ENCODE data around the gene ESR1.
"Not testable (repeated sequence)": the region's sequence is repeated elsewhere in the genome, so short reads cannot be mapped to it uniquely, and the experiment has no call there.

ESR1 gene

DNA sequence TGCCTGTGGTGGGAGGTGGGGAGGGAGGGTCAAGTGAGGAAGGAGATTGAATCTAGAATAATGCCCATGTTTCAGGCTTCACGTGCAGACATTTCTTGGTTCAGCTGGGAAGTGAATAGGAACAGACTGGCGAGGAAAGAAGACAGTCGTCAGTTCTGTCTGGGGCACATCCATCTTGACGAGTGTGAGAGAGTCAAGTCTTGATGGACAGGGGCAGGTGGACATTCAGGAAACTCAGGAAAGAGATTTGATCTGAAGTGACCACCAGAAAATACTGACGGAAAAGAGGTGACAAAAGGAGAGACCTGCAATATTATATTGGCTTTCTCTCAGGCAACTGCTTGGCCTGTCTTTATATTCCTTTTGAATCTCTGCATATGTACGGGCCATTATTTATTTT is 68.6 kb downstream of the ESR1 start:
- no peak for DNase-seq (ENCODE audit: low read depth, low spot score)
- H3K4me3 ChIP-seq (ENCODE audit: low read length) = no peak overlapping the region

DNA sequence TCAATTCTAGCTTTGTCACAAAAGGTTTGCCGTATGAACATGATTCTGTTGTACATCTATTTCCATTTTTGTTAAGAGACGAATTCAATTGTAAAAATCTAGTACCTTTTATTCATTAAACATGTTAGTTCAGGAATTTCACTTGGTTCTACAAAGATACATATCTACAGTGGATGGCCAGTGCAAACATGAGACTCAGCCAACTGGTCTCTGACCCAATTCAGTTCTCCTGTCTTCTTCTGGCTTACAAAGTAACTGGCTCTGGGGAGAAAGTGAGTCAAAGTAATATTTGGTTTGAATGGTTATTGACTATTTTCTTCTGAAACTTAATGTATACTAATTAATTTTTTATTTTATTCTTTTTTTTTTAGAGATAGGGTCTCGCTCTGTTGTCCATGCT is 70.0 kb downstream of the ESR1 start:
- H3K4me3 ChIP-seq (ENCODE audit: low read length) = no peak overlapping the region
- no peak for DNase-seq (ENCODE audit: low read depth, low spot score)

DNA sequence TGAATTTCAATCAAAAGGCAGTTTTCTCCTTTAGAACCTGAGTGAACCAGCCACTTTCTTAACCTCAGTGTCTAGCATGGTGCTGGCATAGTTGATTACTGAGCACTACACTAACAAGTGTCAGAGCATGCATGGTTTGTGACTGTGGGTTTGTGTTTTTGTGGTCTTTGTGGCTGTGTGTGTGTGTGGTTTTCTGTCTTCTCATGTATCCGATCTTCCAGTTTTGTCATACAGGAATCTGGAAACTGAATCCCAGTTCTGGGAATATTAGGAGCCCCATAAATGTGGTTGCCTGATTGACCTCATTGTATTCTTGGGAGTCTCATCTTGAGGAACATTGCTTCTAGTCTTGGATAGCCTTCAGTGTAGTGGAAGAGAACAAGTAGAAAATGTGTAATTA is 73.7 kb downstream of the ESR1 start:
- no peak for DNase-seq (ENCODE audit: low read depth, low spot score)
- no peak overlapping the region for H3K4me3 ChIP-seq (ENCODE audit: low read length)

DNA sequence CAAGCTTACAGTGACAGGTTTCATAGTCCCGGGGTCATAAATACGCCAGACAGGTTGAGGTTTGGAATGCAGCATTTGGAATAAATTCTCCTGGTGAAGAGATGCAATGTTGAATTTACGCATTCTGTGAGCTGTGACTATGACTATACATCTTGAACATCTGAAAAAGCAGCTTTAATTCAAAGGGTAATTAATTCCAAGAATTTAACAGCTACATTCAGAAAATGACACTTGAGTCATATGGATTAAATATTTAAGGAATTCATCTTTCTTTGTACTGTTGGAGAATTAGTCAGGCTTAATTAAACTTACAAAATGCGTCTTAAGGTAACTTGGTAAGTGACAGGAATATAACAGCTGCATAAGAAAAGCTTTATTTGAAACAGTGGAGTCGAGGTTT is 74.7 kb downstream of the ESR1 start:
- no peak overlapping the region for H3K4me3 ChIP-seq (ENCODE audit: low read length)
- no peak for DNase-seq (ENCODE audit: low read depth, low spot score)

DNA sequence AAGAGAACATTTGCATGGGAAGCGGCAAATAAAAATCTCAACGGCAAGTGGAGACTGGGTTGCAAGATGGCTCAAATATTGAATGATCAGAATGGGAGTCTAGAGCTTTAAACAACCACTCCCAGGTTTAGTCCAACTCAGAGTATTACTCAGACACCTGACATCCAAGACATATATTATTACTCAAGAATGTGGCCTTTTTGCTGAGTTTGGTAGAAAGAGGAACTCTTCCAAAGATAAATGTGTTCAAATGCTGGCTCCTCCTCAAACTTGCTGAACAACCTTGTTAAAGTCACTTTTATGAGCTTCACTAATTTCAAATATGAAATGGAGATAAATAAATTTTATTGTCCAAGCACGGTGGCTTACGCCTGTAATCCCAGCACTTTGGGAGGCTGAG is 77.8 kb downstream of the ESR1 start:
- no peak overlapping the region for H3K4me3 ChIP-seq (ENCODE audit: low read length)
- no peak for DNase-seq (ENCODE audit: low read depth, low spot score)

DNA sequence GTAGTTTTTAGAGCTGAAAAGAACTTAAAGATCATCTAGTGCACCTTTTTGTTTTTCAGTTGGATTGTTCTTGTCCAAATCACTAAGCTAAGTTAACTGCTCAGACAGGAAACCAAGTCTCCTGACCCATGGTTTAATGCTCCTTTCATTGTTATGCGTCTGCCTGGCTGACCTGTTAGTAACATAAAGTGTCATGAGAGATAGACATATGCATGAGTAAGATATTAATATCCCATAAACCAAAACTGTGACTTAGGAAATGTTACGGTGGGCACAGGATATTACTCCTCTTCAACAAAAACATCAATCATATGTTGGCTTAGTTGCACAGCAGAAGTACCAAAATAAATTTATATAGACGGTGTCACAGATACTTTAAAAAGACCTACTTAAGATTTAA is 84.0 kb downstream of the ESR1 start:
- H3K4me3 ChIP-seq (ENCODE audit: low read length) = no peak overlapping the region
- no peak for DNase-seq (ENCODE audit: low read depth, low spot score)

DNA sequence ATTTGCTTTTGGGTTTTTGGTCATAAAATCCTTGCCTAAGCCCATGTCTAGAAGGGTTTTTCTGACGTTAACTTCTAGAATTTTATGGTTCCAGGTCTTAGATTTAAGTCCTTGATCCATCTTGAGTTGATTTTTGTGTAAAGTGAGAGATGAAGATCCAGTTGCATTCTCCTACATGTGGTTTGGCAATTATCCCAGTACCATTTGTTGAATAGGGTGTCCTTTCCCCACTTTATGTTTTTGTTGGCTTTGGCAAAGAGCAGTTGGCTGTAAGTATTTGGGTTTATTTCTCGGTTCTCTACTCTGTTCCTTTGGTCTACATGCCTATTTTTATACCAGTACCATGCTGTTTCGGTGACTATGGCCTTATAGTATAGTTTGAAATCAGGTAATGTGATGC is 86.9 kb downstream of the ESR1 start:
- H3K4me3 ChIP-seq (ENCODE audit: low read length); DNase-seq (ENCODE audit: low read depth, low spot score): not testable (repeated sequence)

DNA sequence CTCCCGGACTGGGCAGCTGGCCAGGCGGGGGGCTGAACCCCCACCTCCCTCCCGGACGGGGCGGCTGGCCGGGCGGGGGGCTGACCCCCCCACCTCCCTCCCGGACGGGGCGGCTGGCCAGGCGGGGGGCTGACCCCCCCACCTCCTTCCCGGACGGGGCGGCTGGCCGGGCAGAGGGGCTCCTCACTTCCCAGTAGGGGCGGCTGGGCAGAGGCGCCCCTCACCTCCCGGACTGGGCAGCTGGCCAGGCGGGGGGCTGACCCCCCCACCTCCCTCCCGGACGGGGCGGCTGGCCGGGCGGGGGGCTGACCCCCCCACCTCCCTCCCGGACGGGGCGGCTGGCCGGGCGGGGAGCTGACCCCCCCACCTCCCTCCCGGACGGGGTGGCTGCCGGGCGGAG is 91.7 kb downstream of the ESR1 start:
- H3K4me3 ChIP-seq (ENCODE audit: low read length); DNase-seq (ENCODE audit: low read depth, low spot score): not testable (repeated sequence)

DNA sequence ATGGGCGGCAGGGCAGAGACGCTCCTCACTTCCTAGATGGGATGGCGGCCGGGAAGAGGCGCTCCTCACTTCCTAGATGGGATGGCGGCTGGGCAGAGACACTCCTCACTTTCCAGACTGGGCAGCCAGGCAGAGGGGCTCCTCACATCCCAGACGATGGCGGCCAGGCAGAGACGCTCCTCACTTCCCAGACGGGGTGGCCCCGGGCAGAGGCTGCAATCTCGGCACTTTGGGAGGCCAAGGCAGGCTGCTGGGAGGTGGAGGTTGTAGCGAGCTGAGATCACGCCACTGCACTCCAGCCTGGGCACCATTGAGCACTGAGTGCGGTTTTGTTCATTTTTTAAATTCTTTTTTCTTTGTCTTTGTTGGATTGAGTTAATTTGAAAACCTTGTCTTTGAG is 92.3 kb downstream of the ESR1 start:
- not testable (repeated sequence) for DNase-seq (ENCODE audit: low read depth, low spot score); H3K4me3 ChIP-seq (ENCODE audit: low read length)

DNA sequence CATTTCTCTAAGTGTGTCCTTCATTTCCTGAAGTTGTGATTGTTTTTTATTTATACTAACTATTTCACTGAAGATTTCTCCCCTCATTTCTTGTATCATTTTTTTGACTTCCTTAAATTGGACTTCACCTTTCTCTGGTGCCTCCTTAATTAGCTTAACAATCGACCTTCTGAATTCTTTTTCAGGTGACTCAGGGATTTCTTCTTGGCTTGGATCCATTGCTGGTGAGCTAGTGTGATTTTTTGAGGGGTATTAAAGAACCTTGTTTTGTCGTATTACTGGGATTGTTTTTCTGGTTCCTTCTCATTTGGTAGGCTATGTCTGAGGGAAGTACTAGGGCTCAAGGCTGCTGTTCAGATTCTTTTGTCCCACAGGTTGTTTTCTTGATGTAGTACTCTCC is 92.8 kb downstream of the ESR1 start:
- H3K4me3 ChIP-seq (ENCODE audit: low read length) = no peak overlapping the region
- DNase-seq (ENCODE audit: low read depth, low spot score) = no peak

DNA sequence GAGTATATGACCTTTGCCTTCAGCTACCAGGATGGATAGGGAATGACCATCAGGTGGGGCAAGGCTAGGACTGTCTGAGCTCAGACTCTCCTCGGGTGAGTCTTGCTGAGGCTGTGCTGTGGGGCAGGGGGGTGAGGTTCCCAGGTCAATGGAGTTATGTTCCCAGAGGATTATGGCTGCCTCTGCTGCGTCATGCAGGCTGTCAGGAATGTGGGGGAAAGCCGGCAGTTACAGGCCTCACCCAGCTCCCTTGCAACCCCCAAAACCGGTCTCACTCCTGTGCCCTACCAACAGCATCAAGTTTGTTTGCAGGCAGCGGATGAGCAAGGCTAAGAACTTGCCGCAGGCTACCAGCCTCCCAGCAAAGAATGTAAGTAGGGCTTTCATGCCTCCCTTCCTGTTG is 93.5 kb downstream of the ESR1 start:
- H3K4me3 ChIP-seq (ENCODE audit: low read length) = no peak overlapping the region
- no peak for DNase-seq (ENCODE audit: low read depth, low spot score)

DNA sequence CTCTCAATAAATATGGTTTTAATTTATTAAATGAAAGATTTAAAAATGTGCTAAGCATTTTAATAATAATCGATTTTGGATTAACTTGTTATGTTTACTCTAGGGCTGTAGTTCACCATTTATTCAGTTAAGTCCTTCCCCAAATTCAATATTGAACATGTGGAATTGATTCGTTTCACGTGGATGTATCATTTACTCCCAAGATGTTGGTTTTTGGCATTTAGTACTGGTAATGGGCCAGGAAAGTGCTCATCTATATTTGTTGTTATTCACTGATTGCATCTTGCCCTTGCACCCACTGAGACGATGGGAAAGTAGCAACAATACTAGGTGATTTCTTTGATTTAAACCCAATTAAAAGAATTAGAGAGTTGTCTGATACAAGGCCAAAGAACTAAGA is 97.1 kb downstream of the ESR1 start:
- DNase-seq (ENCODE audit: low read depth, low spot score) = no peak
- H3K4me3 ChIP-seq (ENCODE audit: low read length) = no peak overlapping the region

DNA sequence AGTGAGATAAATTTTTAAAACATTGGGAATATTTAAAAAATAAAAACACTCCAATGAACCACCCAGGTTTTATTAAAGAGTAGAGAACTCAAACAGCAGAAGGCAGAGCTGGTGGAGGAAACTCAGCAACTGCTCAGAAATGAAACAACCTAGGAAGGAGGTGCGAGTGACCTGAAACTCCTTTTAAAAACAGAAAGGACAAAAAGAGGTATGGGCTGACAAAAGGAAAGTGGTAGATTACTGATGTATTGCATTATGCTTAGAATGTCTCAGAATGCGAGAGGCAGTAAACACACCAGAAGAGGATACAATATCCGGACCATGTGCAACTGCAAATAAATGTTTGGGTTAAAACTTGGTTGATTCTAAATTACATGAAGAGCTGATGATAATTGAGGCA is 97.6 kb downstream of the ESR1 start:
- H3K4me3 ChIP-seq (ENCODE audit: low read length) = no peak overlapping the region
- DNase-seq (ENCODE audit: low read depth, low spot score) = no peak

DNA sequence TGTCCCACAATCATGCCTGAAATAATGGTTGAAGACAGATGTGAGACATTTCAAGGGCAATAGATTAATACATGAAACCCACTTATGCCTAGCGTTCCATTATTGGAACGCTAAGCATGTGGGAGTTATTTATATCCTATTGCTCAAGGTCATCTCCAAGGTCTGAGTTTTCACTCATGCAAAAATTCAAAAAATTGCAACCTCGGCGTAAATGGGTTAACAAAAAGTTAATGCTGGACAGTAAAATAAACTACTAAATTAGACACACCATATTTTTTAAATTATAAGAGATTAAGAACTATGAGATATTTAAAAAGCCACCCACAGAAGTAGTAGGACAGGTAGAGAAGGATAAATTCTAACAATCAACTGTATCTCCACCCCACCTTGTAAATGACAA is 98.4 kb downstream of the ESR1 start:
- no peak overlapping the region for H3K4me3 ChIP-seq (ENCODE audit: low read length)
- DNase-seq (ENCODE audit: low read depth, low spot score) = no peak

DNA sequence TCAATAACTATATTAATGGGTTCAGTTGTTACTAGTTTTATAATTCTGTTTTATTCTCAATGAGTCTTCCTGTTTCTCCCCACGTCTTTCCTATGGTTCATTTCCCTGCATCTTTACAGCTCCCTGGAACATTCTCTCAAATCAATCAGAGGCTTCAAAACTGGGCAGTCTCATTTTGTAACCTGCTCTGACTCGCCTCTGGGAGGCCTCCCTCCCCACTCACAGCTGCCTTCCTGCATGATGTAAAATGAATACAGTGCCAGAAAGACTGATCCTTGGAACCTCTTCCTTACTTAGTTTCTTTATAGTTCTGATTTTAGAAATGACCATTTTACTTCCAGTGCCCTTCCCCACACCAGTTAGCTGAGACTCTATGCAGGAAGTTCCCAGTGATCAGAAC is 103.9 kb downstream of the ESR1 start:
- H3K4me3 ChIP-seq (ENCODE audit: low read length) = no peak overlapping the region

DNA sequence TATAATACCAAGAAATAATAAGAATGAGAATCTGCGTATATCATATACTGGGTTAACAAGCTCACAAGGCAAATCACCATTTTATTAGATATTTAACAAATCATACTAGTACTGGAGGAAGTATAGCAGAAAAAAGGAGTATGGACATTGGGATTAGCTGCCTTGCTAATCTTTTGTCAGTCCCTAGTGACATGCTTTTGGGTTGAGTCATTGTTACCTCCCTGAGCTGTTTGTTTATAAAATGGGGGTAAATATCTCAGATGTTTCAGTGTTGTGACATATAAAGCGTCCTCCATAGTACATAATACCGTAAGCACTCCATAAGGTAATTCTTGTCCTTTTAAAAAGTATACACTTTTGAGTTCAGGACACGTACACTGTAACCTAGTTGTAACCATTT is 107.0 kb downstream of the ESR1 start:
- no peak overlapping the region for H3K4me3 ChIP-seq (ENCODE audit: low read length)
- DNase-seq (ENCODE audit: low read depth, low spot score) = no peak

More for the DNA sequence above, 103.9 kb downstream of the ESR1 start:
- DNase-seq (ENCODE audit: low read depth, low spot score) = no peak

DNA sequence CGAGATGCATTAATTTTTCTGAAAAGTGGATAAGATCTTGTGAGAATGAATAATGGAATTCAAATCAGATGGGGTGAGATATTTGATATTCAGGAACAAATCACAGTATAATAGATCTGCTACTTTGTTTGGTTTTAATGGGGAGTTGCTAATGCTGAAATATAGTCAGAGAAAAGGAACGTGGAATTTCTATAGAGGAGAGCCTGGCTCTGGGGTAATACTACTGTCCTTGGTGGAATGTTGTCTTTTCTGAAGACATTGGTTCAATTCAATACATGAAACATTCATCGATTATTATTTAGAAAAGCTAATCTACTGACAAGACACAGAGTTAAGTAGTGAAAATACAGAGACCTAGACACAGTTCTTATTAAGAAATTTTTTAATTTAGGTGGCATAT is 108.6 kb downstream of the ESR1 start:
- no peak for DNase-seq (ENCODE audit: low read depth, low spot score)
- no peak overlapping the region for H3K4me3 ChIP-seq (ENCODE audit: low read length)

DNA sequence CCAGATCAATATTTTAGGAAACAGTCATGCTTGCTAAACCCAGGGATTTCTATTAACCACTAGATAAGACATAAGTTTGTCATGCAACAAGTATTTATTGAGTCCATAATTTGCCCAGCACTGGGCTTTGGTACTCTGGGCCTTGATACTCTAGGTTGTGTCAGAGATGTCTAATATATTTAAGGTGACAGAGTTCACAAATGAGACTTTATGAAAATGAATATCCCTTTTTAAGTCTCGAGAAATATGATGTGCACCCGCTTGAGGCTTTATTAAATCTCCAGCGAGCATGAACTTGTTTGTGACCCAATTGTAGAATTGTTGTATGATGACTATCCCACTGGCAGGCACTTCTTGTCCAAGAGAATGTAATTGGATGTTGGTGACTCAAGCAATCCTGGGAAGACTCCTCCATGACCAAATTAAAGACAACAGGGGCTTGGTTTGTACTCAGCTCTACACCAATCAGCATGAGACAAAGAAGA is 109.2 kb downstream of the ESR1 start:
- DNase-seq (ENCODE audit: low read depth, low spot score) = no peak
- H3K4me3 ChIP-seq (ENCODE audit: low read length) = no peak overlapping the region

DNA sequence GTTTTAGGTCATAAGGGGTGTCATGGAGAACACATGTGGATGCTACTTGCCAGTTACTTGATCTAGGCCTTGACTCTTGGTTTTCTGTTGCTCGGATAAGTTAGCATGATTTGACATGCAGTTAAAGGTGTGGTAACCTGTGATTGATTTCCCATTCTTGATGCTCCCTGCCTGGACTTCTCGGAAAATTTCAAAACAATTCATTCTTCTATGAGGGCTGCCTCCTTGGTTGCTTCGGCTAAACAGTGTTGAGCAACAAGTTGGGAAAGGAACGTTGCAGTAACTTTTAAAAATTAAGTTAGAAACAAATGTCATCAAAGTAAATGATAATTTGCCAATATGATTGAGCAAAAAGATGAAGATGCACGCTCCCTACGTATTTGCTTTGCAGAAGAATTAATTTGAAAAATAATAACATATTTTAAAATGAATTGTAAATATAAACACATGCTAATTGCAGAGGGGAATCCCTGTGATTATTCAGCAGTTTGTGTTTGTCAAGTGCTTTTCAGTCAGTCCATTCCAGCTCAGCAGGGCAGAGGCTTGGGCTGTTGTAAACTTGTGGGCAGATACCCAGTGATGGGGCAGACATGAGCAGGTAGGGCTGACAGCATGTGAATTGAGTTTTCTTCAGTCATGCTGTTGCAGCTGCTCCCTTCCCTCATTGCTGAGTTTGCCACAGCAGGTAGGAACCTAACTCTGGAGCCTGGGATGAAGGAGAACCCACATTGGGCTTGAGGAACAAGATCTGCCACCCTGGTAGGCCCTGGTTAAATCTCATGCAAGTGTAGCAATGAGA is 110.2 kb downstream of the ESR1 start:
- H3K4me3 ChIP-seq (ENCODE audit: low read length) = no peak overlapping the region
- DNase-seq (ENCODE audit: low read depth, low spot score) = no peak

DNA sequence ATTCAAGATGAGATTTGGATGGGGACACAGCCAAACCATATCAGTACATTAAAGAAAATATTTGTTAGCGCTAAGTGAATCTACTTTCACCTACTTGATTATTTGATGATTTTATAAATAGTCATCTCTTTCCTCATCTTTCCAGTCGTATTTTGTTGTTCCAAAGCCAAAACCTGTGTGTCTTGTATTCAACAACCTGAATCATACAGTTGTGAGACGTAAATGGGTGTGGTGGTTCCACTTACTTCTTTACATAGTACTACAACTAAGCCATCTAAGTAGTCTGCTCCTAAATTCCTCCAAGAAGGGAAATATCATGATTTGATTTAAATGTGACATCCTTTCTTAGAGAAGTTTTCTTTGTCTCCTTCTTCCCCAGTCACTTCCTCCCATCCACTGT is 132.8 kb downstream of the ESR1 start:
- H3K4me3 ChIP-seq (ENCODE audit: low read length) = no peak overlapping the region
- no peak for DNase-seq (ENCODE audit: low read depth, low spot score)

DNA sequence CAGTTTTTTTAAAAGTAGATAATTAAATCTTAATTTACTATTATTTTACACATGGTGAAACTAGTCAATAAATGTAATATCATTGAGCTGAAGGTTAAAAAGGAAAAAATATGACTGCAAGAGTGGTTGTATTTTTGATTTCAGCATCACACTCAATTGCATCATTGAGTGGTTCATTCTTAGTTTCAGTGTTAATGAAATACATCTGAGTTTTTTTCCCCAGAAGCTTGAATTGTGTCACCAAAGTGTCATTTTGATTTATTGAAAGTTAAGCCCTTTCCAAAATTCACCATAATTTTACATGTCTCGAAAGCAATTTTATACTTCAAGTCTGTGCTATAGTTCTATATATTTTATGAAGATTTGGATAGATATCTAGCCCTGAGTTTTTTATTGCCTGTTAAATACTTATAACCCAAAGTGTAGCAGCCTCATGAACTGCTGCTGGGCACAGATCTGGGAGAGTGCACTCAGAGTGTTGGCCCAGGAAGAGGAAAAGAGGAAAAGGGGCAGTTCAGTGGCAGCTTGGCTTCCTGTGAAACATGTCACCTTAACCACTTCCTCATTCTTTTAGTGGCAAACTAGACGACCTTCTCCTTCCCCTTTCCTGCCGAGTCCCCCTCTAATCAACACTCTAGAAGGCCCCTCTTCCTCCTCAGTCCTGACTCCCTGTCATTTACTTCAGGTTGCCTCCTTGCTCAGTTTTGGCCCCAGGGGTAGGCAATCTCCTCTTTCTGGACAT is 140.7 kb downstream of the ESR1 start:
- DNase-seq (ENCODE audit: low read depth, low spot score) = no peak
- H3K4me3 ChIP-seq (ENCODE audit: low read length) = no peak overlapping the region

Measured in Jurkat, Clone E6-1 (cell line).